T-helper 17 cell (primary cell): Measurements from ENCODE around the gene SLC5A1. TPM values are rescaled to one million over a fixed set of nuclear protein-coding genes. Genes with fewer than 3 reads are reported as not detected.

Source experiments
- ATAC-seq: fragments of 150-1000 bp; cut with Tn5 transposase; 2 replicates; pipeline ENCODE4 v1.10.0; 2021; ENCODE audit warnings: mild to moderate bottlenecking, moderate library complexity
- DNase-seq, 3 donors: peaks; one replicate each; pipeline versions ENCODE4 v3.0.0 to v3.0.0-alpha.2; 2020 to 2021
- H3K9me3 ChIP-seq: one replicate; pipeline ENCODE4 v1.7.0; 2013; ENCODE audit warnings: low read length, mild to moderate bottlenecking; ENCODE audit not compliant: control insufficient read depth, poor library complexity, severe bottlenecking
- H3K27ac Mint-ChIP-seq: one replicate; pipeline ENCODE4 v1.8.0; 2022; ENCODE audit warnings: mild to moderate bottlenecking, moderate library complexity, mixed read lengths
- H3K27me3 Mint-ChIP-seq: one replicate; pipeline ENCODE4 v1.8.0; 2022; ENCODE audit warnings: mixed read lengths
- H3K36me3 Mint-ChIP-seq: one replicate; pipeline ENCODE4 v1.8.0; 2022; ENCODE audit warnings: low read depth, mixed read lengths
- H3K4me1 Mint-ChIP-seq: one replicate; pipeline ENCODE4 v1.8.0; 2022; ENCODE audit warnings: mild to moderate bottlenecking, mixed read lengths
- H3K4me3 Mint-ChIP-seq: one replicate; pipeline ENCODE4 v1.8.0; 2022; ENCODE audit warnings: mild to moderate bottlenecking, moderate library complexity, mixed read lengths
- total RNA-seq, 4 donors: library from RNA in 2 of 4; stranded (reverse) in 2 of 4; gene quantifications; one replicate each; pipeline ENCODE4 v1.2.3 and lab custom pipeline; 2022 to 2026

The SLC5A1 gene
- total RNA-seq, 2 donors from 2014 or later = not detected

GRCh38 chr22:32030518-32031247 lies 12.4 kb upstream of the SLC5A1 start:
- DNase-seq (no peak), ATAC-seq (no peak)
- H3K9me3 ChIP-seq = no peaks in the 10 kb centered on the region
- Mint-ChIP-seq H3K36me3 (peaks cover 3% of the 10 kb centered on the region), H3K27ac (no peak overlapping the region), H3K4me3 (no peak overlapping the region), H3K27me3 (peaks cover 24% of the 10 kb centered on the region), H3K4me1 (peaks cover 2% of the 10 kb centered on the region)

- no peak for DNase-seq
- Mint-ChIP-seq H3K4me1 (peaks cover 2% of the 10 kb centered on the region), H3K36me3 (peaks cover 3% of the 10 kb centered on the region), H3K27me3 (peaks cover 26% of the 10 kb centered on the region), H3K27ac (no peak overlapping the region), H3K4me3 (no peak overlapping the region)
- ATAC-seq = no peak
- H3K9me3 ChIP-seq = no peaks in the 10 kb centered on the region
Measured at GRCh38 chr22:32031466-32031865, 11.6 kb upstream of the SLC5A1 start.

- no peak for DNase-seq
- peaks cover 3% of the 10 kb centered on the region for H3K36me3 Mint-ChIP-seq
- peaks cover 42% of the 10 kb centered on the region for H3K27me3 Mint-ChIP-seq
- no peak overlapping the region for H3K27ac Mint-ChIP-seq
- peaks cover 2% of the 10 kb centered on the region for H3K4me1 Mint-ChIP-seq
- H3K4me3 Mint-ChIP-seq = no peak overlapping the region
- no peak for ATAC-seq
- H3K9me3 ChIP-seq = no peaks in the 10 kb centered on the region
Measured at GRCh38 chr22:32034275-32034674, 8.8 kb upstream of the SLC5A1 start.

- no peak for DNase-seq
- Mint-ChIP-seq H3K4me1 (peaks cover 3% of the 10 kb centered on the region), H3K27ac (no peak overlapping the region), H3K36me3 (peaks cover 2% of the 10 kb centered on the region), H3K27me3 (peaks cover 60% of the 10 kb centered on the region), H3K4me3 (no peak overlapping the region)
- ATAC-seq = no peak
- no peaks in the 10 kb centered on the region for H3K9me3 ChIP-seq
Measured at GRCh38 chr22:32037236-32037635, 5.8 kb upstream of the SLC5A1 start.

- ATAC-seq = no peak
- Mint-ChIP-seq H3K27me3 (peaks cover 78% of the 10 kb centered on the region), H3K4me3 (no peak overlapping the region), H3K4me1 (peaks cover 10% of the 10 kb centered on the region), H3K36me3 (peaks cover 6% of the 10 kb centered on the region), H3K27ac (no peak overlapping the region)
- DNase-seq = no peak
- no peaks in the 10 kb centered on the region for H3K9me3 ChIP-seq
Measured at GRCh38 chr22:32040324-32040904, 2.6 kb upstream of the SLC5A1 start.

GRCh38 chr22:32043391-32043790 lies 330 bp downstream of the SLC5A1 start:
- no peak for ATAC-seq
- no peak overlapping the region for H3K27ac Mint-ChIP-seq
- H3K36me3 Mint-ChIP-seq = peaks cover 6% of the 10 kb centered on the region
- H3K9me3 ChIP-seq = no peaks in the 10 kb centered on the region
- H3K27me3 Mint-ChIP-seq = peaks cover 87% of the 10 kb centered on the region
- H3K4me3 Mint-ChIP-seq = no peak overlapping the region
- DNase-seq = no peak
- H3K4me1 Mint-ChIP-seq = peaks cover 12% of the 10 kb centered on the region

GRCh38 chr22:32044477-32044876 lies 1.4 kb downstream of the SLC5A1 start:
- Mint-ChIP-seq H3K27me3 (peaks cover 84% of the 10 kb centered on the region), H3K4me1 (peaks cover 14% of the 10 kb centered on the region)

GRCh38 chr22:32044913-32045312 lies 1.9 kb downstream of the SLC5A1 start:
- no peaks in the 10 kb centered on the region for H3K9me3 ChIP-seq
- Mint-ChIP-seq H3K4me3 (no peak overlapping the region), H3K4me1 (peaks cover 14% of the 10 kb centered on the region), H3K36me3 (peaks cover 9% of the 10 kb centered on the region), H3K27me3 (peaks cover 82% of the 10 kb centered on the region), H3K27ac (no peak overlapping the region)
- ATAC-seq (no peak), DNase-seq (no peak)

More at GRCh38 chr22:32044477-32044876, 1.4 kb downstream of the SLC5A1 start:
- ATAC-seq (no peak), DNase-seq (no peak)
- H3K9me3 ChIP-seq = no peaks in the 10 kb centered on the region
- Mint-ChIP-seq H3K36me3 (peaks cover 9% of the 10 kb centered on the region), H3K27ac (no peak overlapping the region), H3K4me3 (no peak overlapping the region)

GRCh38 chr22:32048069-32048468 lies 5.0 kb downstream of the SLC5A1 start:
- no peak for DNase-seq
- no peaks in the 10 kb centered on the region for H3K9me3 ChIP-seq
- Mint-ChIP-seq H3K27ac (no peak overlapping the region), H3K27me3 (peaks cover 57% of the 10 kb centered on the region), H3K4me3 (no peak overlapping the region), H3K4me1 (peaks cover 25% of the 10 kb centered on the region), H3K36me3 (peaks cover 7% of the 10 kb centered on the region)
- no peak for ATAC-seq

GRCh38 chr22:32050678-32051515 lies 7.8 kb downstream of the SLC5A1 start:
- Mint-ChIP-seq H3K27ac (peak overlapping the region; percentile 84), H3K27me3 (peaks cover 41% of the 10 kb centered on the region), H3K4me1 (peaks cover 17% of the 10 kb centered on the region), H3K4me3 (no peak overlapping the region), H3K36me3 (peaks cover 6% of the 10 kb centered on the region)
- H3K9me3 ChIP-seq = no peaks in the 10 kb centered on the region
- peak in 2 of 3 donors; percentile 30 to 33 for DNase-seq
- ATAC-seq = peak; percentile 95

GRCh38 chr22:32052244-32052643 lies 9.2 kb downstream of the SLC5A1 start:
- DNase-seq (no peak), ATAC-seq (no peak)
- no peak overlapping the region for H3K4me3 Mint-ChIP-seq
- H3K27ac Mint-ChIP-seq = no peak overlapping the region
- peaks cover 6% of the 10 kb centered on the region for H3K36me3 Mint-ChIP-seq
- H3K9me3 ChIP-seq = no peaks in the 10 kb centered on the region
- peaks cover 33% of the 10 kb centered on the region for H3K27me3 Mint-ChIP-seq
- H3K4me1 Mint-ChIP-seq = peaks cover 17% of the 10 kb centered on the region

GRCh38 chr22:32052936-32053791 lies 10.1 kb downstream of the SLC5A1 start:
- Mint-ChIP-seq H3K27ac (no peak overlapping the region), H3K27me3 (peaks cover 35% of the 10 kb centered on the region), H3K4me3 (no peak overlapping the region), H3K4me1 (peaks cover 17% of the 10 kb centered on the region), H3K36me3 (peaks cover 6% of the 10 kb centered on the region)
- no peaks in the 10 kb centered on the region for H3K9me3 ChIP-seq
- ATAC-seq (no peak), DNase-seq (no peak)
